Measurements from ENCODE around the gene LEF1.
A peak's percentile ranks its signal among the peaks of the same experiment; 100 is the strongest.

The LEF1 gene

GRCh38 chr4:108168671-108169523, at the start of gene LEF1:
Gene LEF1 (minus strand): TSS chr4:108168932. CDS start chr4:108167767, 1,165 bp downstream.
- DNase-seq, result peak in 1 of 2 experiments; percentile 45

DNA sequence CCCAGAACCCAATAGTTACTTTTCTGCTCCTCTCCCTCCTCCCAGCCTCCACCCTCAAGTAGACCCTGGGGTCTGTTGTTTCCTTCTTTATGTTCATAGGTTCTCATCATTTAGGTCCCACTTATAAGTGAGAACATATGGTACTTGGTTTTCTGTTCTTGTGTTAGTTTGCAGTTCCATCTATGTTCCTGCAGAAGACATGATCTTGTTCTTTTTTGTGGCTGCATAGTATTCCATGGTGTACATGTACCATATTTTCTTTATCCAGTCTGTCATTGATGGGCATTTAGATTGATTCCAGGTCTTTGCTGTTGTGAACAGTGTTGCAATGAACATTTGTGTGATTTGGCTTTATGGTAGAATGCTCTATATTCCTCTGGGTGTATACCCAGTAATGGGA, 47.8 kb upstream of the LEF1 start:
- DNase-seq, result no peak

GRCh38 chr4:108215055-108215454, 46.3 kb upstream of the LEF1 start:
- no peak for DNase-seq

GRCh38 chr4:108213723-108214122, 45.0 kb upstream of the LEF1 start:
- peak in 1 of 2 experiments; percentile 13 for DNase-seq

GRCh38 chr4:108213308-108213707, 44.6 kb upstream of the LEF1 start:
- peak in 1 of 2 experiments; percentile 56 for DNase-seq

GRCh38 chr4:108210989-108211835, 42.5 kb upstream of the LEF1 start:
- no peak for DNase-seq

GRCh38 chr4:108209489-108209888, 40.8 kb upstream of the LEF1 start:
- DNase-seq, result no peak

- no peak for DNase-seq
Measured at GRCh38 chr4:108205859-108206258, 37.1 kb upstream of the LEF1 start.

DNA sequence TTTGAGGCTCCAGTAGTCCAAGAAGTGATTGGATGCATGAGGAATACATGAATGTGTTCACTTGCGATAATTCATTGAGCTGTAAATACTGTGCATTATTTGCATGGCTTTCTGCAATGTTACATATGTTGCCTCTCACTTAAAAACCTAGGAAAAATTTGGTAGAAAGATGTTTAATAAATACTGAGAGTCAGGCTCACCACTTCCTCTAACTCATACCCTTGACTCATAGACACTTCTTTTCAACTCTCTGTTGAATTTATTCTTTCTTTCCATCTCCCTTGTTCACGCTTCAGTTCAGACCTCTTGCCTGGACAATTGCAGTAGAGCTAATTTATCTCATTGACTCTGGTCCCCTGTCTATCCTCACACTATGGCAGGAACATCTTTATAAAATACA, 35.8 kb upstream of the LEF1 start:
- no peak for DNase-seq

DNA sequence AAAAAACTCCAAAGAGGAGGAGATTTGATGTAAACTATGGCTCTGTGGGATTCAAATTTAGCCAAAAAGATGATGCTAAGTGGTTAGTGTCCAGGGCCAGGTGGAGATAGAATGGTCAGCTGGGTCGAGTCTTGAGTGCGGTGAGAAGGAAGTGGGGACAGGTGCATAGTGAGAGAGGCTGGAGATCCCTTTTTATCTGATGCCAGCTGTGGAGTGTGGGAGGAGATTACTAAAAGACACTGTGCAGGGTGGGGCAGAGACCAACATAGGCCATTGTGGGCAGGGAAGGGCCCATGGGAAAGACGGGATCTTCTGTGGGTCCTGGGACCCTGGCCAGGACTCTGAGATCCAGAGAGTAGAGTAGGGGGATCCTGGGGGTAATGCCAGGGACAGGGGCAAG, 34.6 kb upstream of the LEF1 start:
- DNase-seq, result no peak

- no peak for DNase-seq
Measured at GRCh38 chr4:108201774-108202173, 33.0 kb upstream of the LEF1 start.

- DNase-seq, result no peak
Measured at GRCh38 chr4:108199881-108200280, 31.1 kb upstream of the LEF1 start.

DNA sequence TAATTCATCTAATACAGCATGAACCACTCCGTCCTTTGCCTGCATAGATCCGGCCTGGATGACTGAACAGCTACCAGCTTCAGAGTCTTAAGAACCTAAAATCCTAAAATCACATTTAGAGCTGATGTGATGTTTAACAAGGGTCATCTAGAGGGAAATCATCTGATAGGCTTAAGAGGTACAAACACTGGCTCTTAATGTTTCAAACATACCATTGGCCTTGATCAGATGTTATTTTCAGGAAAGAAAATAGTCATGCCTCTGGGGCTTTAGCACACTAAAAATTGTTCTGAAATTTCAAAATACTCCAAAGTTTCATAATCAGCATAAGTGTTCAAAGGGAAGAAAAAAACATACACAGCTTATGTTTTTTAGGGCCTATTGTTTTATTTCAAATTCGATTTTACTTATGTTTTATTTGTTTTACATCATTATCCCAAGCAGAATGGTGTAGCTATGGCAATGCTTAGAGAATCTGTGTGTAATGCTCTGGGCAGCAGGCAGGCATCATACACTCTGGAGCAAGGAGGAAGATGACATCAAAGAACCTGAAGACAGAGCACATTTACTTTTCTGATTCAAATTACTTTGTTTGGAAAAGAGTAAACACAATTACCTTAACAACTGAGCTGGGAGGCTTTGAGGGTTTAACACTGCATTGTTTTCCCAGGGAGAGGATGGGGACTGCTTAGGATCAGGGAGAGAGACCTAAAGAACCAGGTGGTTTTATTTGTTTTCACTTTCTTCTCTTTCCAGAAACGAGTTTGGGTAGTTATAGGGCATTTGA, 25.3 kb upstream of the LEF1 start:
- DNase-seq, result no peak

GRCh38 chr4:108192935-108193334, 24.2 kb upstream of the LEF1 start:
- DNase-seq, result no peak

- DNase-seq, result no peak
Measured at GRCh38 chr4:108192056-108192455, 23.3 kb upstream of the LEF1 start.

DNA sequence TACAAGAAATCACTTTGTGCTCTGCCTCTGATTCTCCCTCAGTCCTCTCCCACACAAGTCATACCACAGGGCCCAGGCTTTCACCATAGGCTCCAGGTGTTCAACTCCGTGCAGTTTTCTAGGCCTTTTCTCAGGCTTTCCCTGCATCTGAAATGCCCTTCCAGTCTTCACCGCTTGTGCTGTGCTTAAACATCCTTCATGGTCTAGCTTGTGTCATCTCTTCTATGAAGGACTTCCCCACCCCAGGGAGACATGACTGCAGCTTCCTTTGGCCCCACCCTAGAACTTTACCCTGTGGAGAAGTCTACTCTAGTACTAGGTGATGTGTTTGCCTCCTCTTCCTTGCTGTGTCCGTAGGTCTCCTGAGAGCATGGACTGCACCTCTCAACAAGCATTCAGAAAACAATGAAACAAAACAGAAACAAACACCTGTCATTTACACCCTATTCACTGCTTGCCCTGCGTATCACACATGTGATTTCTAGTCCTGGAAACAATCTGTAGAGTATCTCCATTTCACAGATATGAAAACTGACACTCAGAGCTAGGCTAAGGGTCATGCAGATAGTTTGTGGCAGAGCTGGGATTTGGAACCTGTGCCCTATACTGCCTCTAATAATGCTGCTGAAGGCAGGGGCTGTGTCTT, 22.7 kb upstream of the LEF1 start:
- DNase-seq, result no peak

- DNase-seq, result no peak
Measured at GRCh38 chr4:108188770-108189169, 20.0 kb upstream of the LEF1 start.

GRCh38 chr4:108185252-108185651, 16.5 kb upstream of the LEF1 start:
- no peak for DNase-seq

- no peak for DNase-seq
Measured at GRCh38 chr4:108184453-108185049, 15.8 kb upstream of the LEF1 start.

GRCh38 chr4:108181704-108182103, 13.0 kb upstream of the LEF1 start:
- no peak for DNase-seq

DNA sequence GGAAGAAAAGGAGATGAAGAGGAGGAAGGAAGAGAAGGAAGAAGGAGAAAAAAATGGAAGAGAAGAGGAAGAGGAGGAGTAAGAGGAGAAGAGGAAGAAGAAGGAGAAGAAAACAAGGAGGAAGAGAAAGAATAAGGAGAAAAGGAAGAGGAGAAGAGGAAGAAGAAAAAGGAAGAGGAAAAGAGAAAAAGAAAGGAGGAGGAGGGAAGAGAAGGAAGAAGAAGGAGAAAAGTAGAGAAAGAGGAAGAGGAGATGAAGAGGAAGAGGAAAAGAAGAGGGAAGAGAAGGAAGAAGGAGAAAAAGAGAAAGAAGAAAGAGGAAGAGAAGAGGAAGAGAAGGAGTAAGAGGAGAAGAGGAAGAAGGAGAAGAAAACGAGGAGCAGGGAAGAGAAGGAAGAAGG, 11.8 kb upstream of the LEF1 start:
- DNase-seq, result no peak

DNA sequence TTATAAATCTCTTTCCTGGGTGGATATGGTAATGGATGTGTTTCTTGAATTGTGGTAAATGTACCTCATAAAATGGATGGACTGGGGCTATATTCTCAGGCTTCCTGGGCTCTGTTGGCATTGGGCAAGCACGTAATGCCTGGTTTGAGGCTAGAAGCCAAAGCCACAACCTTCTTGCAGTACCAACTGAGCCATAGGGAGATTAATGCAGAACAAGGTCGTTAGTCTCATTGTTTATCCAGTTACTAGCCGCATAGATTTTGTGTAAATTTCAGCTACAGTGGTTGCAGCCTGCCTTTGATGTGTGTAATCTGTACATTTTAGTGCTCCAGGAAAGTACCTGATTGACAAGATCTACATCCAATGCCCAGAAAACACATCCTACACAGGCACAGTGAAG, 7.2 kb upstream of the LEF1 start:
- DNase-seq, result no peak

All from NCI-H524 (cell line).